OCI-LY3 (cell line): ENCODE data around the gene CDCA3.
"Not testable (repeated sequence)": the region's sequence is repeated elsewhere in the genome, so short reads cannot be mapped to it uniquely, and the experiment has no call there.

ENCODE experiments used
- H2AFZ ChIP-seq: fragments of 200-600, 300-600 bp; shearing (Covaris generic); 2 replicates; pipeline ENCODE4 v1.6.0; 2014; ENCODE audit warnings: antibody characterized with exemption, low read depth, low read length
- H3K27ac ChIP-seq: fragments of 200-600, 300-600 bp; sonication (generic); 2 replicates; pipeline ENCODE4 v1.5.1; 2014; ENCODE audit warnings: mild to moderate bottlenecking, low read length, moderate library complexity, mixed read lengths
- H3K27me3 ChIP-seq: fragments of 200-600, 300-600 bp; sonication (generic); 2 replicates; pipeline ENCODE4 v1.6.1; 2014; ENCODE audit warnings: low read depth, low read length, mixed read lengths
- H3K36me3 ChIP-seq: fragments of 200-600, 300-600 bp; sonication (generic); replicated peaks from 2 replicates; pipeline ENCODE3; 2014; ENCODE audit warnings: low read depth, low read length, mixed read lengths
- H3K4me1 ChIP-seq: fragments of 300-600, 200-600 bp; sonication (generic); 2 replicates; pipeline ENCODE4 v1.6.1; 2014; ENCODE audit warnings: low read length, mixed read lengths
- H3K4me2 ChIP-seq: fragments of 200-600, 300-600 bp; sonication (generic); 2 replicates; pipeline ENCODE4 v1.6.1; 2014; ENCODE audit warnings: low read length, mixed read lengths
- H3K4me3 ChIP-seq: fragments of 300-600, 200-600 bp; sonication (generic); 2 replicates; pipeline ENCODE4 v1.5.1; 2014; ENCODE audit warnings: antibody characterized with exemption, mild to moderate bottlenecking, low read length, moderate library complexity
- H3K79me2 ChIP-seq: fragments of 300-600, 200-600 bp; shearing (Covaris generic); 2 replicates; pipeline ENCODE4 v1.6.1; 2014; ENCODE audit warnings: mild to moderate bottlenecking, low read length, mixed read lengths
- H3K9ac ChIP-seq: fragments of 300-600, 200-600 bp; shearing (Covaris generic); 2 replicates; pipeline ENCODE4 v1.6.0; 2014; ENCODE audit warnings: mild to moderate bottlenecking, low read length, moderate library complexity
- H3K9me3 ChIP-seq: fragments of 200-600, 300-600 bp; shearing (Covaris generic); 2 replicates; pipeline ENCODE4 v1.6.1; 2014; ENCODE audit warnings: low read length, mixed read lengths; ENCODE audit not compliant: insufficient read depth
- H4K20me1 ChIP-seq: fragments of 200-600, 300-600 bp; sonication (generic); 2 replicates; pipeline ENCODE4 v1.6.1; 2016; ENCODE audit warnings: low read length, mixed read lengths; ENCODE audit not compliant: insufficient read depth
- CTCF ChIP-seq: fragments of 200-600, 300-600 bp; sonication (generic); IDR thresholded peaks from 2 replicates; pipeline ENCODE4 v1.5.1; 2014; ENCODE audit warnings: antibody characterized with exemption, low read length, low read depth
- EZH2phosphoT487 ChIP-seq: fragments of 200-600 bp; shearing (Covaris generic); IDR thresholded peaks from 2 replicates; pipeline ENCODE4 v1.6.1; 2018; ENCODE audit warnings: antibody characterized with exemption, mixed run types, low read depth

CDCA3 gene

GRCh38 chr12:6872073-6873048 lies 21.3 kb upstream of the CDCA3 start:
- H3K36me3 ChIP-seq, result peaks cover 40% of the 10 kb centered on the region
- H3K27me3 ChIP-seq, result no peaks in the 10 kb centered on the region
- H3K9me3 ChIP-seq, result no peaks in the 10 kb centered on the region
- H2AFZ ChIP-seq, result no peak overlapping the region
- peaks cover 25% of the 10 kb centered on the region for H3K79me2 ChIP-seq
- H4K20me1 ChIP-seq, result peaks cover 36% of the 10 kb centered on the region
- H3K4me2 ChIP-seq, result peak overlapping the region; percentile 99
- peak overlapping the region; percentile 63 for H3K9ac ChIP-seq
- H3K4me3 ChIP-seq, result peak overlapping the region; percentile 79
- peaks cover 43% of the 10 kb centered on the region for H3K4me1 ChIP-seq
- peak; percentile 79 for TF ChIP-seq CTCF
- no peak for TF ChIP-seq EZH2phosphoT487
- peak overlapping the region; percentile 36 for H3K27ac ChIP-seq

- peaks cover 50% of the 10 kb centered on the region for H3K4me1 ChIP-seq
- H3K27me3 ChIP-seq, result no peaks in the 10 kb centered on the region
- H3K9me3 ChIP-seq, result no peaks in the 10 kb centered on the region
- H4K20me1 ChIP-seq, result peaks cover 36% of the 10 kb centered on the region
- peaks cover 25% of the 10 kb centered on the region for H3K79me2 ChIP-seq
- no peak overlapping the region for H2AFZ ChIP-seq
- H3K4me3 ChIP-seq, result peak overlapping the region; percentile 79; the same call in 1 of the 2 replicates
- TF ChIP-seq CTCF, result no peak
- no peak for TF ChIP-seq EZH2phosphoT487
- H3K36me3 ChIP-seq, result peaks cover 36% of the 10 kb centered on the region
- peak overlapping the region; percentile 36 for H3K27ac ChIP-seq
- no peak overlapping the region for H3K9ac ChIP-seq
- peak overlapping the region; percentile 99; the same call in 1 of the 2 replicates for H3K4me2 ChIP-seq
These were observed 20.2 kb upstream of the CDCA3 start for GRCh38 chr12:6871052-6871957.

- H3K4me3 ChIP-seq, H3K9me3 ChIP-seq, H3K9ac ChIP-seq, H3K4me2 ChIP-seq, H2AFZ ChIP-seq, H3K27ac ChIP-seq, H3K27me3 ChIP-seq: not testable (repeated sequence)
- H3K4me1 ChIP-seq, result peaks cover 50% of the 10 kb centered on the region
- H4K20me1 ChIP-seq, result peaks cover 36% of the 10 kb centered on the region
- H3K79me2 ChIP-seq, result peaks cover 25% of the 10 kb centered on the region
- H3K36me3 ChIP-seq, result peaks cover 36% of the 10 kb centered on the region
These were observed 19.2 kb upstream of the CDCA3 start for GRCh38 chr12:6870304-6870703.

- Histone ChIP-seq H3K4me2 (peak overlapping the region; percentile 100), H3K27me3 (no peaks in the 10 kb centered on the region), H3K79me2 (peaks cover 25% of the 10 kb centered on the region), H3K4me3 (peak overlapping the region; percentile 100), H3K9me3 (no peaks in the 10 kb centered on the region), H3K27ac (peak overlapping the region; percentile 79), H3K36me3 (peaks cover 39% of the 10 kb centered on the region), H4K20me1 (peaks cover 36% of the 10 kb centered on the region), H3K9ac (peak overlapping the region; percentile 99), H3K4me1 (peaks cover 50% of the 10 kb centered on the region), H2AFZ (no peak overlapping the region)
- TF ChIP-seq EZH2phosphoT487, result no peak
- TF ChIP-seq CTCF, result peak; percentile 74
These were observed 18.2 kb upstream of the CDCA3 start for GRCh38 chr12:6869049-6870021.
